Endodermal cell (in vitro differentiated cells): ENCODE data around the gene MRO. TPM values are rescaled to one million over a fixed set of nuclear protein-coding genes. Genes with fewer than 3 reads are reported as not detected.

Experiments
- DNase-seq: peaks from one replicate; pipeline ENCODE4 v3.0.0-alpha.2; 2017
- H3K27ac ChIP-seq: 2 replicates; pipeline ENCODE4 v1.5.1; 2013; ENCODE audit warnings: mild to moderate bottlenecking, low read depth, low read length, moderate library complexity
- H3K27me3 ChIP-seq: 2 replicates; pipeline ENCODE4 v1.6.1; 2013; ENCODE audit warnings: mild to moderate bottlenecking, low read length, moderate library complexity; ENCODE audit not compliant: insufficient read depth, control insufficient read depth, poor library complexity, severe bottlenecking
- H3K36me3 ChIP-seq: 2 replicates; pipeline ENCODE4 v1.7.0; 2013; ENCODE audit warnings: mild to moderate bottlenecking, low read length, moderate library complexity; ENCODE audit not compliant: control insufficient read depth, insufficient read depth
- H3K4me1 ChIP-seq: one replicate; pipeline ENCODE4 v1.7.0; 2013; ENCODE audit warnings: low read length; ENCODE audit not compliant: control insufficient read depth, insufficient read depth
- H3K4me3 ChIP-seq: 2 replicates; pipeline ENCODE4 v1.5.1; 2013; ENCODE audit warnings: mild to moderate bottlenecking, low read length, moderate library complexity
- H3K9ac ChIP-seq: 2 replicates; pipeline ENCODE4 v1.6.1; 2013; ENCODE audit warnings: mild to moderate bottlenecking, low read length, moderate library complexity; ENCODE audit not compliant: poor library complexity, severe bottlenecking; ENCODE audit errors: extremely low read depth
- H3K9me3 ChIP-seq: 2 replicates; pipeline ENCODE4 v1.6.1; 2013; ENCODE audit warnings: mild to moderate bottlenecking, low read length, moderate library complexity; ENCODE audit not compliant: control insufficient read depth
- H3K27ac Mint-ChIP-seq: 2 replicates; pipeline ENCODE4 v1.8.0; 2020; ENCODE audit warnings: mixed read lengths
- H3K27me3 Mint-ChIP-seq: 2 replicates; pipeline ENCODE4 v1.8.0; 2021; ENCODE audit warnings: mild to moderate bottlenecking, mixed read lengths; ENCODE audit not compliant: insufficient read depth
- H3K36me3 Mint-ChIP-seq: 2 replicates; pipeline ENCODE4 v1.8.0; 2020; ENCODE audit warnings: low read depth, mixed read lengths
- H3K4me1 Mint-ChIP-seq: 2 replicates; pipeline ENCODE4 v1.8.0; 2020; ENCODE audit warnings: mixed read lengths
- H3K4me3 Mint-ChIP-seq: 2 replicates; pipeline ENCODE4 v1.8.0; 2020; ENCODE audit warnings: mild to moderate bottlenecking, moderate library complexity, mixed read lengths
- H3K9me3 Mint-ChIP-seq: 2 replicates; pipeline ENCODE4 v1.8.0; 2020; ENCODE audit warnings: mild to moderate bottlenecking, mixed read lengths
- WGBS, 2 experiments: methylation state at CpG; one replicate each; pipeline versions ENCODE4 v1.1.5 to v1.1.7; 2013; ENCODE audit warnings: missing lambda C conversion rate in 2 of 2, mixed read lengths in 1 of 2; ENCODE audit not compliant: insufficient coverage in 1 of 2, insufficient read length in 1 of 2; 5-methylcytosine and 5-hydroxymethylcytosine counted together
- total RNA-seq, 2 donors: library from RNA; stranded (reverse); fragmentation: NEBNext Ultra II Directional in 1 of 2; extraction: Animal tissue kit (Norgen Biotek cat#: 25700) in 1 of 2; gene quantifications; 2 replicates in 1 of 2; 3 replicates in 1 of 2; pipeline ENCODE4 v1.2.1, GENCODE V29; 2021
- TF ChIP-seq, protein P1 (sequence below): fragments of 200-600 bp; sonication (generic); conservative IDR thresholded peaks from 2 replicates; pipeline ENCODE4 v1.5.0; 2021; ENCODE audit warnings: antibody characterized with exemption, mild to moderate bottlenecking

MRO gene
- total RNA-seq, 2 donors from 2014 or later: 0.35 to 0.55 TPM

DNA sequence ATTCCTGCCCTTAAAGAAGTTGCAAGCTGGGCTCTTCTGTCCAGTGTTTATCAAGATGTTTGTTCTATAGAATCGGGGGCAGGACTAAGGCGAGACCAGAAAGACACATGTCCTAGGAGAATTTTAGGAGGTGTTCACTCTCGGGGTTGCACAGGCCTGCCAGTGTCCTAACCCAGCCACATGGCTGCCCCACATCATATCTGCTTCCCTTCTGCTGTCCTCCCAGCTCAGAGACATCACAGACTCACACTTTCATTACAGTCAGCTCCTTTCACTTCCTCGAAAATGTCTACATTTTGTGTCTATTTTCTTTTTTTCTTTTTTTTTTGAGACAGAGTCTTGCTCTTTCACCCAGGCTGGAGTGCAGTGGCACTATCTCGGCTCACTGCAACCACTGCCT is 10.7 kb upstream of the MRO start:
- Histone ChIP-seq H3K27me3 (no peaks in the 10 kb centered on the region), H3K4me3 (no peak overlapping the region), H3K36me3 (no peaks in the 10 kb centered on the region), H3K9me3 (no peaks in the 10 kb centered on the region), H3K4me1 (no peaks in the 10 kb centered on the region), H3K9ac (no peak overlapping the region), H3K27ac (no peak overlapping the region)
- Mint-ChIP-seq H3K4me1 (peaks cover 2% of the 10 kb centered on the region), H3K27ac (no peak overlapping the region), H3K4me3 (no peak overlapping the region), H3K27me3 (no peaks in the 10 kb centered on the region), H3K36me3 (no peaks in the 10 kb centered on the region), H3K9me3 (no peaks in the 10 kb centered on the region)
- 86 to 93% methylated on average over 4 to 5 of the region's 5 CpGs for WGBS, 2 experiments
- TF ChIP-seq, protein P1, sequence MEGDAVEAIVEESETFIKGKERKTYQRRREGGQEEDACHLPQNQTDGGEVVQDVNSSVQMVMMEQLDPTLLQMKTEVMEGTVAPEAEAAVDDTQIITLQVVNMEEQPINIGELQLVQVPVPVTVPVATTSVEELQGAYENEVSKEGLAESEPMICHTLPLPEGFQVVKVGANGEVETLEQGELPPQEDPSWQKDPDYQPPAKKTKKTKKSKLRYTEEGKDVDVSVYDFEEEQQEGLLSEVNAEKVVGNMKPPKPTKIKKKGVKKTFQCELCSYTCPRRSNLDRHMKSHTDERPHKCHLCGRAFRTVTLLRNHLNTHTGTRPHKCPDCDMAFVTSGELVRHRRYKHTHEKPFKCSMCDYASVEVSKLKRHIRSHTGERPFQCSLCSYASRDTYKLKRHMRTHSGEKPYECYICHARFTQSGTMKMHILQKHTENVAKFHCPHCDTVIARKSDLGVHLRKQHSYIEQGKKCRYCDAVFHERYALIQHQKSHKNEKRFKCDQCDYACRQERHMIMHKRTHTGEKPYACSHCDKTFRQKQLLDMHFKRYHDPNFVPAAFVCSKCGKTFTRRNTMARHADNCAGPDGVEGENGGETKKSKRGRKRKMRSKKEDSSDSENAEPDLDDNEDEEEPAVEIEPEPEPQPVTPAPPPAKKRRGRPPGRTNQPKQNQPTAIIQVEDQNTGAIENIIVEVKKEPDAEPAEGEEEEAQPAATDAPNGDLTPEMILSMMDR: no peak
- no peak for DNase-seq

DNA sequence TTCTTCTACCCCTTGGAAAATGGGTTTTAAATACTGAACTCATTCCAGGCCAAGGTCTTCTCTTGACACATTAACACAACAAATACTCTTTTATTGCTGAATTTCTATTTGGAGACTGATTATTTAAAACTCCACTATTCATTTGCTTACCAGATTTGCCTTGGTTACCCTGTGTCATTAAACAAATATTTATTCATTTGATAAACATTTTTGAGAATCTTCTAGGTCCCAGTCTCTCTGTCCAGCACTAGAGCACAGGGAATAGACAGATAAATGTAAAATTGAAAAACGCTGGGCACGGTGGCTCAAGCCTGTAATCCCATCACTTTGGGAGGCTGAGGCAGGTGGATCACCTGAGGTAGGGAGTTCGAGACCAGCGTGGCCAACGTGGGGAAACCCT is 9.8 kb upstream of the MRO start:
- Mint-ChIP-seq H3K27me3 (no peaks in the 10 kb centered on the region), H3K4me3 (no peak overlapping the region), H3K36me3 (no peaks in the 10 kb centered on the region), H3K9me3 (no peaks in the 10 kb centered on the region), H3K27ac (no peak overlapping the region), H3K4me1 (peaks cover 2% of the 10 kb centered on the region)
- DNase-seq: no peak
- H3K4me1 ChIP-seq: no peaks in the 10 kb centered on the region
- H3K27ac ChIP-seq: no peak overlapping the region
- no peaks in the 10 kb centered on the region for H3K27me3 ChIP-seq
- H3K4me3 ChIP-seq: no peak overlapping the region
- H3K9me3 ChIP-seq: no peaks in the 10 kb centered on the region
- WGBS, 2 experiments: 98 to 100% methylated on average over 2 to 5 of the region's 5 CpGs
- H3K9ac ChIP-seq: no peak overlapping the region
- TF ChIP-seq, protein P1: no peak
- H3K36me3 ChIP-seq: no peaks in the 10 kb centered on the region

DNA sequence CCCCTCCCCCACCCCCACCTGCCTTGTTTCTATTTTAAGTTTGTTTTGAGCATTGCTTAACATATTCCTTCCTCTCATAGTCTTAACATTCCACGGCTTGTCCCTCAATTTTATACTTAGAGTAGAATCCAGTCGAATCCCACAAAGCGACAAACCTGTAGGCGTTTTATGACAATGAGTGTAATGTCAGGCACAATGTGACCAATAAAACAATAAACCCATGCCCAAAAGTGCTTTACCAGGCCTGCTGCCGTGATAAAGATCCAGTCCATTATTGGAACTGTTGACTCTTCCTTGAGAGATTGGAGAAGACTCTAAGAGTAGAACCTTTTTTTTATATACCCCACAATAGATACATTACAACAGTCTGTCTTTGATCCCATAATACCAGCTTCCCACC is 6.2 kb upstream of the MRO start:
- WGBS, 2 experiments: 96 to 100% methylated on average over 2 to 5 of the region's 5 CpGs
- no peak overlapping the region for H3K27ac ChIP-seq
- H3K9me3 ChIP-seq: no peaks in the 10 kb centered on the region
- peaks cover 3% of the 10 kb centered on the region for H3K4me1 ChIP-seq
- no peak for DNase-seq
- peaks cover 8% of the 10 kb centered on the region for H3K4me1 Mint-ChIP-seq
- H3K4me3 ChIP-seq: no peak overlapping the region
- TF ChIP-seq, protein P1: no peak
- H3K36me3 ChIP-seq: no peaks in the 10 kb centered on the region
- H3K36me3 Mint-ChIP-seq: no peaks in the 10 kb centered on the region
- no peak overlapping the region for H3K4me3 Mint-ChIP-seq
- no peaks in the 10 kb centered on the region for H3K27me3 ChIP-seq
- no peaks in the 10 kb centered on the region for H3K9me3 Mint-ChIP-seq
- H3K27me3 Mint-ChIP-seq: no peaks in the 10 kb centered on the region
- H3K9ac ChIP-seq: no peak overlapping the region
- H3K27ac Mint-ChIP-seq: no peak overlapping the region
